ENCODE data around the gene VIPR1.

Gene VIPR1

GRCh38 chr3:42493126-42493797 lies 9.2 kb upstream of the VIPR1 start:
- DNase-seq (ENCODE audit: low read depth): no peak

DNA sequence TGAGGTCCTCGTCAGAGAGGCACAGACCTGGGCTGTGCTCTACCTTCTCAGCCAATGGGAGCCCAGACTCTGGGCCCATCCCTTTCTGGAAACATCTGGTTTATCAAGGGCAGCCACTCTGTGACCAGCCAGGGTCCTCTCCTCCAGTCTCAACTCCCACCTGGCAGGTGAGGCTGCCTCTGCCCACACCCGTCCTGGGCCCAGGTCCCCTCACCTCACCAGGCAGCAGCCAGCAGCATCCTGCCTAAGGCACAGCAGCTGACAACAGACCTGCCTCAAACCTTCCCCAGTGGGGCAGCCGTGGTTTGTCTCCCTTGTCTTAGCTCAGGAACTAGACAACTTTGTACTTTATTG lies 8.7 kb upstream of the VIPR1 start:
- no peak for DNase-seq (ENCODE audit: low read depth)

- no peak for DNase-seq (ENCODE audit: low read depth)
These were observed 7.0 kb upstream of the VIPR1 start for GRCh38 chr3:42495393-42495792.

- no peak for DNase-seq (ENCODE audit: low read depth)
These were observed 5.3 kb upstream of the VIPR1 start for GRCh38 chr3:42497009-42497731.

GRCh38 chr3:42498034-42498433 lies 4.4 kb upstream of the VIPR1 start:
- no peak for DNase-seq (ENCODE audit: low read depth)

- no peak for DNase-seq (ENCODE audit: low read depth)
These were observed 3.5 kb upstream of the VIPR1 start for GRCh38 chr3:42498791-42499477.

DNA sequence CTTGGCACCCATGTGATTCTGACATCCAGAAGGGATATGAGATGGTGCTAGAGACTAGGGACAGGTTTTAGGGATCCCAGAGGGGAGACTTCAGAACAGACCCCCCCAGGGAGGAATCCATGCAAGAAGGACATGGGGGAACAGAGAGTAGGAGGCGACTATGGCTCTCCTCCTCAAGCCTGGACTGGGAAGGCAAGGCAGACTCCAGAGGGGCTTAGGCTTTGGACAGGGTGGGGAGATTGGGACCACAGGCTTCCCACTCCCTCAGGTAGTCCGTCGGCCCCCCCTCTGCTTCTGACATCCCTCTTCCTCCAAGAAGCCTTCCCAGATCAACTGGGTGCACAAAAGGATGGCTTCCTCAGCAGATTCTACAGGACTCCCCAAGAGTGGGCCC lies 3.0 kb upstream of the VIPR1 start:
- DNase-seq (ENCODE audit: low read depth): no peak

DNA sequence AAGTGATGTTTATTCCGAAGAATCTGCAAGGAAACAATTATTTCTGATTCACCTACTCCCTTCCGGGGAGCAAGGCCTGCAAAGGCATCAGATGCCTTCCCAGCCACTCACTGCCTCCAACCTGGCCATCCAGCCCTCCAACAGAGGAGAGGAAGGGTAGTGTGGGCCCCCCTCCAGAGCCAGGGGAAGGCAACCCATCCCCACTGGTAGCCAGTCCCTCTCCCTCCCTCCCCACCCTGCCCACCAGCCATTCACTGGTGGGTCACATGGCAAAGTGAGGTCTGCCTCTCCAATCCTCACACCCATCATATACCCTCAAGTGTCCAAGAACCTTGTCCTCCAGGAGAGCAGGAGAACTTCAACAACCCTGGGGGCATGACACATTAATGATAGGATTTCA lies 2.4 kb upstream of the VIPR1 start:
- DNase-seq (ENCODE audit: low read depth): no peak

GRCh38 chr3:42500909-42501308 lies 1.5 kb upstream of the VIPR1 start:
- DNase-seq (ENCODE audit: low read depth): no peak

GRCh38 chr3:42501321-42501680 lies 1.1 kb upstream of the VIPR1 start:
- no peak for DNase-seq (ENCODE audit: low read depth)

DNA sequence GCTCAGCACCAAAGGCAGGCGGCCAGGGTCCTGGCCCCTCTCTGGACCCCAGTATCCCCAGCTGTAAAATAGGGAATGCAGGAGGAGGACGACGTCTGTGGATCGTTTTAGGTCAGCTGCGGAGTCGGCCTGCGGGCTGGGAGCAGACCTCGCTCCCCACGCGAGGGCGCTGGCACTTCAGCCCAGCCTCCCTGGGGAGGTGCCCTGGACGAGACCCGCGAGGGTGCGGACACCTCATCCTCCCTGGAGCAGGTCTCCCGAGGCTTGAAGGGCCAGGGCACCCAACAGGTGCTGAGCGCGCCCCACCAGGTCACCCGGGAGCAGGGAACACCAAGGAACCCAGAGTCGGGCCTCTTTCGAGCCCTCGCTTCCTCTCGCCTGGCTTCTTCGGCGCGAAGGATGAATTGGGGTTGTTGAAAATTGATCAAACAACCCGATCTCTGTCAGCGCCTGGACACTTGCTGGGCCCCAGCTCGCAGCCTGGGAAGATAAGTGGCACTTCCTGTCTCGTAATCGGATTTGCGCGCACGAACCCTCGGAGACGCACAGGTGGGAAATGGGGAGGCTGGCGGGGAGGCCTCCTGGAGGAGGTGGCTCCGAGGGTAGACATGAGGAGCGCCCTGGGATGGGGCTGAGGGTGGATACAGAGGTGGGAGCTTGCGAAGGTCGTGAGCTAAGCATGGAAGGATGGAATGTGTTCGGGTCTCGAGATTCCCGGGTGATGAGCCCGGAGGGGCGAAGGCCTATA lies 588 bp upstream of the VIPR1 start:
- peak; percentile 36 for DNase-seq (ENCODE audit: low read depth)

GRCh38 chr3:42503251-42503924 lies 945 bp downstream of the VIPR1 start:
- no peak for DNase-seq (ENCODE audit: low read depth)

DNA sequence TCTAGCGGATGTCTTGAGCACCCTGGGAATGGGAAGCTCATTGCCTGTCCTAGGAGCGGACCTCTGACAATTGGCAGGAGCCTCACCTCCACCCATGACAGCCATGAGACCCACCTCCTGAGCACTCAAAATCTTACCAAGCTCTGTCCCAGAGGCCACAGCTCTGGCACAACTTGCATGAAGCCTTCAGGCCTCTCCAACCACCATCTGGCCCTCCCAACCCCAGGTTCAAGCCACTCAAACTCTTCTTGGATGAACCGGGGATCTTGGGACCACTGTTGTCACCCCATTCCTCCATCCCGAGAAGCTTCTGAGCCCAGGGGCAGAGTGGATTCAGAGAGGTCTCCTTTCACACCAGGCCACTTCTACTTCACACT lies 1.5 kb downstream of the VIPR1 start:
- DNase-seq (ENCODE audit: low read depth): no peak

GRCh38 chr3:42504334-42505127 lies 2.1 kb downstream of the VIPR1 start:
- no peak for DNase-seq (ENCODE audit: low read depth)

DNA sequence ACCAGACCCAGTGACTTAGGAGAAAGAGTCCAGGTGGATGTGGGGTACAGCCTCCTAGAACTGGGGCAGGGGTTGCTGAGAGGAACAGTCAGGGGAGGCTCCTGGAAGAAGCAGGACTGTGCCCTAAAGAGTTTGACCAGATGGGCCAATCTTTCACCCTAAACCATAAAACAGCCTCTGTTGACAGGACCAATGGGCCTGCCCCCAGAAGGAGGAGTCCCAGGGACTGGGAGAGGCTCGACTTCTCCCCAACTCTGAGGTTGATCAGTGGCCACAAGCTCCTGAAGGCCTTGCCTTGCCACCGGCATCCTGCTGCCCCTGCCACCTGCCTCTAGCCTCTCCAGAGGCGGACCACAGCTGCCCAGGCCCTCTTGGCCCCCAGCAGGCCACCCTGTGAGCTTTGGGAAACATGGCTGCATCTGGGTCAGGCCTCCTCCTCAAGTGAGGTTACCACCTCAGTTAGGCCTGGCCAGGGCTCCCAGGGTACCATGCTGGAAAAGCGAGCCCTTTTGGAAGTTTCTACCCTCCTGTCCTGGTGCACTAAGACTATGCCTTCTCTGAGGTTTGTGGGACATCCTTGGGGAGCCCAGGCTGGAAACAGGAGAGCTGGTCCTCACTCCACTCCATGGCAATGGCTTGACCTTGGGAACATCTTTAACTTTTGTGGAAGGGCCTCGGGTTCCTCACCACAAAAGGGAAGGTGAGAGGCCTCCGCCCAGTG lies 2.8 kb downstream of the VIPR1 start:
- DNase-seq (ENCODE audit: low read depth): no peak

GRCh38 chr3:42505849-42506410 lies 3.5 kb downstream of the VIPR1 start:
- no peak for DNase-seq (ENCODE audit: low read depth)

- DNase-seq (ENCODE audit: low read depth): no peak
These were observed 4.8 kb downstream of the VIPR1 start for GRCh38 chr3:42507252-42507651.

DNA sequence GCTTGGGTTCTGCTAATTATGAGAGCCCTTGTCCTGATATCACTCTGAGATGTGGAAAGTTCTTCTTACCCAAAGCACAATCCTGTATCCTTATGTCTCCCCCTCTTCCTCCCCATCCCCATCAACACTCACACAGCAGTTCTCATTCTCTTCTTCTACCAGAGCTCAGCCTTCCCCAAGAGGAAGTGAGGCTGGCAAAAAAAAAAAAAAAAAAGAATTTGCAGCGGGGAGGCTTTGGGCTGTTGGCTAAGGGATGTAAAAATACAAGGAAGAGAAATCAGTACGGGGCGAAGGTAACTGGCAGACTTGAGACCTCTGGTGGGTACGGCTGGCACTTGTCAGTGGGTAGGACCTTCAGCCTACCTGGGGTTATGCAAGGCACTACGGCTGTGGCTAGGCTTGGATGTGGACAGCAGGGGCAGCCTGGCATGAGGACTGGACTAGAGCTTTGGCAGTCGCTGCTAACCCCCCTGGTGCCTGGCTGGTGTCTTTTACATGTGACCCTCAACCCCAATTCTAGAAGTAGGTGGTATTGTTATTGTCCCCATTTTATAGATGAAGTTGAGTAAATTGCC lies 5.4 kb downstream of the VIPR1 start:
- no peak for DNase-seq (ENCODE audit: low read depth)

GRCh38 chr3:42508562-42508961 lies 6.1 kb downstream of the VIPR1 start:
- no peak for DNase-seq (ENCODE audit: low read depth)

- no peak for DNase-seq (ENCODE audit: low read depth)
These were observed 6.7 kb downstream of the VIPR1 start for GRCh38 chr3:42509111-42509510.
